NCI-H146 treated with DMSO at 0.1 percent for 48 hours (cell line): ENCODE measurements around the gene TEKTIP1.
"Not testable (repeated sequence)": the region's sequence is repeated elsewhere in the genome, so short reads cannot be mapped to it uniquely, and the experiment has no call there.

Experiments used
- DNase-seq: peaks from one replicate; lab custom pipeline; 2025; ENCODE audit not compliant: unreplicated experiment; lab: John Stamatoyannopoulos, UW

TEKTIP1 gene

DNA sequence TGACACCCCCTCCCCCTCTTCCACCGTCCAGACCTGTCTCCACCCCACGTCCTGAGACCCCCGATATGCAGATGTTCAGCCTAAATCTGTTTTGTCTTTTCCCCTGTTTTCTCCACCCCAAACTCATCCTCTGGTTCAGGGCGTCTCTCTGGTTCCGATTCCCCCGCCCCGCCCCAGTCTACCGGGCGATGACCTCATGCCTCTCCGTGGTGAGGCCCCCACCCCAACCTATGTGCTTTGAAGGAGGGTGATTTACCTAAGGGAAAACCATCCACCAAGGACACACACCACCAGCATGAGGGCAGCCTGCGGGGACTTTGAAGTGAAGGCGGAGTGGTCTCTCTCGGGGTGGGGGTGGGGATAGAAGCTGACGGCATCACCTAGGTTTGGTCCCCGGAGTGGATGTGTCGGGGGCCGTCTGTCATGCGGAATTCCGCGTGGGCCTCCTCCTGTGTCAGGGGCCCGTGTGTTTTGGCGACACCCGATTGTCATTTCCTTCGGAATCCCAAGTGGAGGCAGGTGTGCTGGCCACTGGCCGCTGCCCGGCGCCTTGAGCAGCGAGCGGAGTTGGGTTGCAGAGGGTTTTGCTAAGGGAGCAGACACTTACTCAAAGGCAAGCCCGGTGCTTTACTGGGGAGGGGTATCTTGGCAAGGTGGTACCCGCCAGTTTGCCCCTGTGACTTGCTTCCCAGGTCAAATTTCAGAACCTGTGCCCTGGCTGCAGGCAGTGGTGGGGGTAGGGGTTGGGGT lies 31.4 kb upstream of the TEKTIP1 start:
- DNase-seq = no peak

GRCh38 chr19:3508121-3508661 lies 30.8 kb upstream of the TEKTIP1 start:
- DNase-seq = not testable (repeated sequence)

- no peak for DNase-seq
Measured at GRCh38 chr19:3508771-3509535, 30.0 kb upstream of the TEKTIP1 start.

DNA sequence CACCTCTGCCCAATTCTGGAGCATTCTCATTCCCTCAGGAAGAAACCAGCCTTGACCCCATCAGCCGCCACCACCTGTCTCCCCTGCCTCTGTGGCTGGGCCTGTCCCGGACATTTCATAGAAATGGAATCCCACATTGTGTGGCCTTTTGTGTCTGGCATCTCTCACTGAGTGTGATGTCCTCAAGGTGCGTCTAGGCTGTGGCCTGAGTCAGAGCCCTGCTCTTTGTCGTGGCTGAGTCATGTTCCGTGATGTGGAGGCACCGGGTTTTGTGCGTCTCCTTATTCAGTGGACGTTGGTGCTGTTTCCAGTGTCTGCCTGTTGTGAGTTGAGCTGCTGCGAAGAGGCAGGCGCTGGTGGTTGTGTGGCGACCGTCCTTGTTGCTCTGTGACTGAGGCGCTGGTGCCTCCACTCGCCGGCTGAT lies 29.4 kb upstream of the TEKTIP1 start:
- no peak for DNase-seq

DNA sequence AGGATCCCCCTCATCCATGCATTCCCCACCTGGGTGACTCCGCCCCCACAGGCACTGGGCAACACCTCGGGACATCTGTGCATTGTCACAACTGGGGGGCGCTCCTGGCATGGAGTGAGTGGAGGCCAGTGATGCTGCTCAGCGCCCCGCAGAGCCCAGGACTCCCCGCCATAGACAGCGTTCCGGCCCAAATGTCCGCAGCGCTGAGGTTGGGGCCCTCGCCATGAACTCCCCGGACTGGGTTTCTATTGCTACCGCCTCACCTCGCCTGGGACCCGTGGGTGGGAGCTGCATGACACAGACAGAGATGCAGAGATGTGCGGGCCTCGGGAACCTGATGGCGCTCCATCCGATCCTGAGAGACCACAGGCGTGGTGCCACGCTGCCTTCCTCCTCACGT lies 28.2 kb upstream of the TEKTIP1 start:
- DNase-seq = no peak

DNA sequence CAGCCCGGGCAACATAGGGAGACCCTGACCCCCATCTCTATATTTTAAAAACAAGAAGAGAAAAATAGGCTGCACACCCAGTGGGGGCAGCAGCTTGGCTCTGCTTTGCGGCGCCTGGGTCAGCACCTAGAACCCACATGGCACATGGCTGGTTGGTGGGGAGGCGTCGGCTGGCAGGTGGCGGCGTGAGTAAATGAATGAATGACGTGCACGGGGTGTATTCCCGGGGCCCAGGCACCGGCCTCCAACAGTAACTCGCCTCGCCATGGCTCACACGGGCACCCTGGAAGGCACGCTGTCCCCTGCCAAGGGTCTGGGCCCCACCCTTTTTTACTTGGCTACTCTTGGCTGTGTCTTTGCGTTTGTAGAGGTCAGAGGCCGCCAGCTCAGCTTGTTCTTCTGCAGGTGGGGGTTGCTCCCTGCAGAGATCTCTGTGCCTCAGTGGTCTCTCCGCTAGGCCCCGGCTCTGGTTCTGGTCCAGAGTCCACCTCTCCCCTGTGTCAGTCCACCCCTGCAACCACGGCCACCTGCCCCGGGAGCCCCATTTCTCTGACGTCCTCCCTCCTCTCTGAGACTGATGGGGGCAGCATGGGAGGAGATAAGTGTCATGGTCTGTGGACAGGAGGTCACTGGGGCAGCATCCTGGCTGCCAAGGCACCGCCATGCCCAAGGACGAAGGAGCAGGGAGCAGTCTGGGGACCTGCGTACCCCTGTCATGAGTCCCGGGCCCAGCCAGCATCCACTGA lies 27.3 kb upstream of the TEKTIP1 start:
- no peak for DNase-seq

- no peak for DNase-seq
Measured at GRCh38 chr19:3512562-3513228, 26.3 kb upstream of the TEKTIP1 start.

DNA sequence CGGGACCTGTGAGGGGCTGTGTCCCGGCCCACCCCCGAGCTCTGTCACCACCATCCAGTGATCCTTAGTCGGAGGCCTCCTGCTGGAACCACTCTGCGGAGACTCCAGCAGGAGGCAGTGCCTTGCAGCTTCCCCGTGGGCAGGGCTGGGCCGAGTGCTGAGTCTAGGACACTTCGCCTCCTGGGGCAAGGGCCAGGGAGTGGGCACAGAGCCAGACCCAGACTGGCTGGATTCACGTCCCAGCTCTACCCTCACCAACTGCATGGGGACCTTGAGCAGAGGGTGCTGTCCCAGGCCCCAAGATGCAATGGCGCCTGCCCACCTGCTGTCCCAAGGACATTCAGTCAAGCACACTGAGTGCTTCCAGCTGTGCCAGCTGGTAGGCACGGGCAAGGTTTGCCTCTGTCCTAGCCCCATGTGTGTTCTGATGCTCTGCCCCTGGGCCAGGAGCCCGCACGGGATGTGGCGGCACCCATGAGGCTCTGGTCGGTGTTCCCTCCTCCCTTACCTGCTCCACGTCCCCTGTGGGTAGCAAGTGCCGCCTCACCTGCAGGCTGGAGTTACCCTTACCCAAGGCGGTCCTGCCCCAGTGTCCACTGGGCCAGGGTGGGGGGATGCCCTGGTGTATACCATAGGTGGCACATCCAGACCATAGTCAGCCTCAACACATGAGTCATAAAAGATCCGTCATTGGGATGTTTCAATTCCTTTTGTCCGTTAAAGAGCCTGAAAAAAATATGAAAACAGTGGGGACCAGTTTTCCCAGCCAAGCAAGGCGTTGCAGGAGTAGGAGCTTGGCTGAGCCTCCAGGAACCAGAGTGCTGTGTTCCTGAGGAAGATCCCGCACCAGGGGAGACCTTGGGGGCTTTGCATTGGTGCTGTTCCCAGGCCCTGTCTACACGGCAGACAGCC lies 25.5 kb upstream of the TEKTIP1 start:
- DNase-seq = no peak

DNA sequence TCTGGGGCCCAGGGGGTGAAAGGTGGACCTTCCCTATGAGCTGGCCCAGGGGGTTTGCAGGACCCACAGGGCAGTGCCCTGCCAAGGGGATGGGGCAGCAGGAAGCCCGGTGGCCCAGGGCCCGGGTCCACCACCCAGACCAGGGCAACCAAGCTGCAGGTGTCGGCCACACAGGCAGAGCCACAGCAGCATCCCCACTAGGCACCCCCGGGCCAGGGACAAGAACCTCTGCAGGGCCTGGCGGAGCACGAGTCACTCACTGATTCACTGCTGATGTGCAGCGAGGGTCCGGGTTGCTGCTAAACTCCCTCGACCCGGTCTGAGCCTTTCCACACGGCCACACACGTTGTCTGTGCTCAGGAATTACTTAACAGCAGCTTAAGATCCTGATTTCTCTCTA lies 24.0 kb upstream of the TEKTIP1 start:
- no peak for DNase-seq

GRCh38 chr19:3515891-3516422 lies 23.0 kb upstream of the TEKTIP1 start:
- no peak for DNase-seq

DNA sequence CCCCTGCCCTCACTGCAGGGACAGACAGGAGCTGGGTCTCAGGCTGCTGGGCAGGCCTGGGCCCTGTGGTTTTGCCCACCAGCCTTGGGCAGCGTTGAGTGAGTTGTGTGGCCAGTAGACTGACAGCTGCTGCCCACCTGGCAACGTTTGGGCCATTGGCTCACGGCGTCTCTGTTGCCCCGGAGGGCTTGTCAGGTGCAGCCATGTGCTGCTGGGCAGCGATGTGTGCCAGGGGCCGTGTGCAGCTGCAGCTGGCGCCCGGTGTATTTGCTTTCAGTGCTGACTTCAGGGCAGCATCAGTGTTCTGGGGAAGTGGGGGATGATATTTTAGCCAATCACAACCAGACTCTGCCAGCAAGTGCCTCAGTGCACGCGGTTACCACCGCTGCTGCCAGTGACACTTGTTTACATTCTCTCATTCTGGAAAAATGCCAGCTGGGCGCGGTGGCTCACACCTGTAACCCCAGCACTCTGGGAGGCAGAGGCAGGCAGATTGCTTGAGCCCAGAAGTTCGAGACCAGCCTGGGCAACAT lies 22.2 kb upstream of the TEKTIP1 start:
- no peak for DNase-seq

GRCh38 chr19:3517638-3518037 lies 21.3 kb upstream of the TEKTIP1 start:
- no peak for DNase-seq

- DNase-seq = no peak
Measured at GRCh38 chr19:3518255-3518654, 20.7 kb upstream of the TEKTIP1 start.

- DNase-seq = no peak
Measured at GRCh38 chr19:3518659-3519058, 20.3 kb upstream of the TEKTIP1 start.

DNA sequence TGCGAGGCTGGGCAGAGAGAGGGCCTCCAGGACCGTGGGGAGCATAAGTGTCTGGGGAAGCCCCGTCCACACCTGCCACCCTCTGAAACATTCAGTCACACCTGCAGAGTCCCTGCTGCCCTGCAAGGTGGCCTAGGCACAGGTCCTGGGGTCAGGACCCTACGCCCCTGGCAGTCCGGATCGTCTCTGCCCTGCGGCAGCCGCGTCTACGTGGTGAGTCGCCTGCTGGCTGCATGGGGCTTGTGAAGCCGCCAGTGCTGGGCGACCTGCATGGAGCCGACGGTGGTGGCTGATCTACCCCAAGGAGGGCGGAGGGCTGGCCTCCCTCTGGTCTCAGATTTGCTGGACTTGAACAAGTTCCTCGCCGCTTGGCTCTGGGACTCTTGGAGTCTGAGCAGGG lies 19.8 kb upstream of the TEKTIP1 start:
- DNase-seq = no peak

GRCh38 chr19:3520166-3521103 lies 18.5 kb upstream of the TEKTIP1 start:
- no peak for DNase-seq

DNA sequence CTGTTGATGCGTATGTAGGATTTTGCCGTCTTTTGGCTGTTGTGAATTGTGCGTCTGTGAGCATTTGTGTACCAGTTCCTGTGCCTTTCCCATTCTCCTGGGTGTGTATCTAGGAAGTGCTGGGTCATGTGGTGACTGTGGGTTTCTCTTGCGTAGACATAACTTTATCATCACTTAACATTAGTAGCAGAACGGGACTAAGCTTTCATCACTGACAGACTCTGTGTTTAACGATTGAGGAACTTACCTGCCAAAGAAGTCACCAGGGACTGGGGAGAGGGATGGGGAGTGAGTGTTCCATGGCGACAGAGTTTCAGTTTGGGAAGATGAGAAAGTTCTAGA lies 17.9 kb upstream of the TEKTIP1 start:
- DNase-seq = no peak
